Activated CD8-positive, alpha-beta memory T cell treated with anti-CD3 and anti-CD28 coated beads for 24 hours (primary cell): Measurements from ENCODE around the gene DPEP2.
A peak's percentile ranks its signal among the peaks of the same experiment; 100 is the strongest.
"Not testable (repeated sequence)": the region's sequence is repeated elsewhere in the genome, so short reads cannot be mapped to it uniquely, and the experiment has no call there.

Experiments
- DNase-seq: peaks from one replicate; pipeline ENCODE4 v3.0.0-alpha.2; 2020

Gene DPEP2

GRCh38 chr16:67998779-67999688, at the start of gene DPEP2:
DPEP2 (minus strand) TSS chr16:67999484; CDS start chr16:67993212, 6,272 bp downstream.
- peak; percentile 71 for DNase-seq

- no peak for DNase-seq
These were observed 48.7 kb upstream of the DPEP2 start for GRCh38 chr16:68047987-68048386.

GRCh38 chr16:68046106-68046505, 46.8 kb upstream of the DPEP2 start:
- no peak for DNase-seq

GRCh38 chr16:68041783-68042182, 42.5 kb upstream of the DPEP2 start:
- no peak for DNase-seq

- DNase-seq = peak; percentile 97
These were observed 41.4 kb upstream of the DPEP2 start for GRCh38 chr16:68040506-68041288.

- no peak for DNase-seq
These were observed 38.7 kb upstream of the DPEP2 start for GRCh38 chr16:68037841-68038597.

GRCh38 chr16:68035227-68035626, 35.9 kb upstream of the DPEP2 start:
- no peak for DNase-seq

GRCh38 chr16:68033101-68033500, 33.8 kb upstream of the DPEP2 start:
- no peak for DNase-seq

GRCh38 chr16:68031951-68032350, 32.7 kb upstream of the DPEP2 start:
- no peak for DNase-seq

GRCh38 chr16:68030108-68030507, 30.8 kb upstream of the DPEP2 start:
- DNase-seq = not testable (repeated sequence)

GRCh38 chr16:68028996-68029395, 29.7 kb upstream of the DPEP2 start:
- no peak for DNase-seq

- peak; percentile 99 for DNase-seq
These were observed 23.6 kb upstream of the DPEP2 start, which contains the start of the genes DDX28 and DUS2 for GRCh38 chr16:68022728-68023537. DDX28 (minus strand) TSS chr16:68023232; CDS start chr16:68023202, 30 bp downstream. DUS2 (plus strand) TSS chr16:68023284; CDS start chr16:68038024, 14,740 bp downstream.

GRCh38 chr16:68022278-68022727, 23.0 kb upstream of the DPEP2 start:
- DNase-seq = no peak

GRCh38 chr16:68021490-68021889, 22.2 kb upstream of the DPEP2 start:
- DNase-seq = no peak

- DNase-seq = no peak
These were observed 19.9 kb upstream of the DPEP2 start for GRCh38 chr16:68019167-68019680.

GRCh38 chr16:68015681-68016080, 16.4 kb upstream of the DPEP2 start, which contains the start of gene DPEP2NB:
DPEP2NB (minus strand) TSS chr16:68015911; CDS start chr16:68015770, 141 bp downstream.
- DNase-seq = no peak

- DNase-seq = peak; percentile 62
These were observed 14.2 kb upstream of the DPEP2 start for GRCh38 chr16:68013440-68013839.

- DNase-seq = not testable (repeated sequence)
These were observed 10.6 kb upstream of the DPEP2 start for GRCh38 chr16:68009872-68010271.

- DNase-seq = no peak
These were observed 10.0 kb upstream of the DPEP2 start for GRCh38 chr16:68009157-68009735.

GRCh38 chr16:68005786-68006286, 6.6 kb upstream of the DPEP2 start:
- peak; percentile 74 for DNase-seq

- no peak for DNase-seq
These were observed 5.9 kb upstream of the DPEP2 start for GRCh38 chr16:68005211-68005610.
